GM12878 (cell line): ENCODE results near the gene NFATC2. TPM values are rescaled to one million over a fixed set of nuclear protein-coding genes. Genes with fewer than 3 reads are reported as not detected.

Experiments
- ATAC-seq: fragments of 200-7000 bp; cut with Tn5 transposase; 3 replicates; pipeline ENCODE4 v1.9.1; 2020; ENCODE audit warnings: mild to moderate bottlenecking, moderate library complexity
- BruUV-seq: library from RNA; stranded (reverse); fragments of 400-500 nt; replicated peaks from 2 replicates; lab custom pipeline; 2021; lab: Mats Ljungman, UMichigan
- CTCF ChIA-PET: fragments of 300-600 bp; sonication (Branson Sonifier 250); formaldehyde crosslinking; extraction: SDS; loops from one replicate; lab custom pipeline; 2021; ENCODE audit warnings: inconsistent platforms; lab: Yijun Ruan, JAX
- POLR2A ChIA-PET: fragments of 350-600 bp; formaldehyde crosslinking; extraction: SDS; loops from one replicate; lab custom pipeline; 2021; ENCODE audit warnings: inconsistent platforms; lab: Charles Lee
- RAD21 ChIA-PET: fragments of 300-600 bp; sonication (Branson Sonifier 250); formaldehyde crosslinking; loops from one replicate; lab custom pipeline; 2023; ENCODE audit warnings: antibody characterized with exemption; ENCODE audit not compliant: unreplicated experiment; lab: Charles Lee
- SMC1A ChIA-PET: fragments of 300-600 bp; sonication (Branson Sonifier 250); formaldehyde crosslinking; loops from one replicate; lab custom pipeline; 2023; ENCODE audit not compliant: unreplicated experiment, uncharacterized antibody; lab: Charles Lee
- DNase-seq: peaks from one replicate; pipeline ENCODE4 v3.0.0-alpha.2; 2011; ENCODE audit warnings: low read depth, low spot score
- FAIRE-seq: peaks from 3 replicates; lab custom pipeline; 2011; peaks lifted over from hg19 to GRCh38; lab: Jason Lieb, UNC
- H2AFZ ChIP-seq: 2 replicates; pipeline ENCODE4 v1.6.0; 2011; ENCODE audit warnings: low read depth, low read length, control low read depth; ENCODE audit not compliant: control insufficient read depth
- H3K27ac ChIP-seq: 2 replicates; pipeline ENCODE4 v1.5.1; 2011; ENCODE audit warnings: control low read depth; ENCODE audit not compliant: control insufficient read depth, insufficient read depth
- H3K27me3 ChIP-seq, 2 experiments: replicated peaks in 1 of 2; 2 replicates each; pipeline versions ENCODE4 v1.6.0 to v1.6.1; 2011; ENCODE audit warnings: low read length in 1 of 2; ENCODE audit not compliant: control insufficient read depth in 2 of 2, insufficient read depth in 2 of 2
- H3K36me3 ChIP-seq, 2 experiments: 2 replicates each; pipeline ENCODE4 v1.5.1; 2011; ENCODE audit warnings: low read length in 1 of 2; ENCODE audit not compliant: control insufficient read depth in 2 of 2, insufficient read depth in 2 of 2
- H3K4me1 ChIP-seq: 2 replicates; pipeline ENCODE4 v1.6.1; 2011; ENCODE audit warnings: mild to moderate bottlenecking, low read length, moderate library complexity, mixed read lengths; ENCODE audit not compliant: control insufficient read depth, insufficient read depth
- H3K4me2 ChIP-seq: 2 replicates; pipeline ENCODE4 v1.6.0; 2011; ENCODE audit warnings: control low read depth; ENCODE audit not compliant: control insufficient read depth, insufficient read depth
- H3K4me3 ChIP-seq: fragments of 200-600 bp; sonication (generic); 2 replicates; pipeline ENCODE4 v1.5.1; 2016
- H3K79me2 ChIP-seq: 2 replicates; pipeline ENCODE4 v1.6.0; 2011; ENCODE audit warnings: low read length; ENCODE audit not compliant: control insufficient read depth, insufficient read depth
- H3K9ac ChIP-seq: 2 replicates; pipeline ENCODE4 v1.8.0; 2011; ENCODE audit warnings: low read length, control low read depth, mixed read lengths; ENCODE audit not compliant: control insufficient read depth, insufficient read depth
- H3K9me3 ChIP-seq: replicated peaks from 3 replicates; pipeline ENCODE4 v1.5.1; 2011; ENCODE audit warnings: mild to moderate bottlenecking, low read length; ENCODE audit not compliant: control insufficient read depth, insufficient read depth
- H4K20me1 ChIP-seq: 2 replicates; pipeline ENCODE4 v1.6.0; 2011; ENCODE audit not compliant: control insufficient read depth, insufficient read depth
- CHD1 ChIP-seq: IDR thresholded peaks from 2 replicates; pipeline ENCODE4 v1.6.1; 2012; ENCODE audit warnings: low read depth, low read length, improper control_type of control experiment
- EED ChIP-seq: sonication (generic); IDR thresholded peaks from 2 replicates; pipeline ENCODE4 v1.6.1; 2016; ENCODE audit warnings: antibody characterized with exemption, low read depth
- IKZF2 ChIP-seq, 2 experiments: fragments of 450-650 bp; IDR thresholded peaks; 2 replicates each; pipeline ENCODE4 v1.6.1; 2017; ENCODE audit warnings: mild to moderate bottlenecking in 2 of 2, moderate library complexity in 2 of 2
- NFYB ChIP-seq: IDR thresholded peaks from 2 replicates; pipeline ENCODE4 v1.6.1; 2011; ENCODE audit warnings: low read depth, mild to moderate bottlenecking, low read length, improper control_type of control experiment, moderate library complexity; ENCODE audit not compliant: insufficient read depth
- POLR2AphosphoS5 ChIP-seq: IDR thresholded peaks from 2 replicates; pipeline ENCODE4 v1.6.1; 2011; ENCODE audit warnings: mild to moderate bottlenecking, low read length, inconsistent platforms
- SPI1 ChIP-seq: IDR thresholded peaks from 2 replicates; pipeline ENCODE4 v1.6.1; 2011; ENCODE audit warnings: low read depth, mild to moderate bottlenecking, low read length, moderate library complexity, borderline replicate concordance; ENCODE audit not compliant: insufficient read depth
- TBL1XR1 ChIP-seq: IDR thresholded peaks from 2 replicates; pipeline ENCODE4 v1.6.1; 2012; ENCODE audit warnings: low read depth, low read length, improper control_type of control experiment
- WRNIP1 ChIP-seq: IDR thresholded peaks from 2 replicates; pipeline ENCODE4 v1.6.1; 2011; ENCODE audit warnings: low read depth, low read length, improper control_type of control experiment, borderline replicate concordance
- WGBS: methylation state at CpG from one replicate; pipeline ENCODE4 v1.1.6; 2016; ENCODE audit warnings: low lambda C conversion rate; ENCODE audit not compliant: insufficient replicate concordance, insufficient coverage; ENCODE audit errors: missing lambda C conversion rate; 5-methylcytosine and 5-hydroxymethylcytosine counted together
- in situ Hi-C: fragments of 300-500 bp; cut with MboI; formaldehyde crosslinking; loops from 9 replicates; pipeline ENCODE4 v1.14.3; 2018; ENCODE audit warnings: mixed read lengths
- intact Hi-C: fragments of 100-400 bp; cut with micrococcal nuclease; formaldehyde crosslinking; loops from one replicate; pipeline ENCODE4 v1.14.2; 2022; ENCODE audit not compliant: unreplicated experiment
- polyA plus RNA-seq, 11 experiments: library from polyadenylated mRNA; depleted of rRNA in 4 of 11; unstranded in 6 of 11; stranded (reverse) in 5 of 11; fragments of >200 nt; fragmentation: Nextera tagmentation in 4 of 11; fragmentation: Illumina TruSeq in 1 of 11; extraction: Ambion mirVana in 4 of 11; extraction: Trizol in 1 of 11; gene quantifications; 1 replicate in 1 of 11; 2 replicates in 10 of 11; pipeline versions ENCODE4 v1.2.1 to v1.2.3, GENCODE V29; 2011 to 2016; ENCODE audit warnings: inconsistent platforms in 2 of 11, missing spikeins in 2 of 11, low read depth in 1 of 11
- total RNA-seq, 4 experiments: library from RNA; depleted of rRNA in 3 of 4; stranded (reverse); fragments of >200 nt in 3 of 4; fragmentation: Illumina TruSeq in 1 of 4; extraction: Trizol in 1 of 4; gene quantifications; 2 replicates each; pipeline versions ENCODE4 v1.2.1 to v1.2.3, GENCODE V29; 2013 to 2021
- TF ChIP-seq, protein P1 (sequence below): IDR thresholded peaks from 2 replicates; pipeline ENCODE4 v1.6.1; 2011; ENCODE audit warnings: low read depth, mild to moderate bottlenecking, low read length, moderate library complexity, borderline replicate concordance; ENCODE audit errors: extremely low read depth
- TF ChIP-seq, protein P2 (sequence below): IDR thresholded peaks from 2 replicates; pipeline ENCODE4 v1.6.1; 2011; ENCODE audit warnings: borderline replicate concordance, low read depth, mild to moderate bottlenecking, moderate library complexity, mixed read lengths, low read length; ENCODE audit not compliant: insufficient read depth; ENCODE audit errors: extremely low read length
- TF ChIP-seq, protein P3 (sequence below): IDR thresholded peaks from 2 replicates; pipeline ENCODE4 v1.6.1; 2011; ENCODE audit warnings: low read depth, low read length, improper control_type of control experiment, borderline replicate concordance

Gene NFATC2
- total and polyA plus RNA-seq, 10 of the 15 experiments (the other 5 are each of a cell fraction or from before 2014, with no cell fraction given) = 3.3 to 20.0 (median 7.3) TPM

DNA sequence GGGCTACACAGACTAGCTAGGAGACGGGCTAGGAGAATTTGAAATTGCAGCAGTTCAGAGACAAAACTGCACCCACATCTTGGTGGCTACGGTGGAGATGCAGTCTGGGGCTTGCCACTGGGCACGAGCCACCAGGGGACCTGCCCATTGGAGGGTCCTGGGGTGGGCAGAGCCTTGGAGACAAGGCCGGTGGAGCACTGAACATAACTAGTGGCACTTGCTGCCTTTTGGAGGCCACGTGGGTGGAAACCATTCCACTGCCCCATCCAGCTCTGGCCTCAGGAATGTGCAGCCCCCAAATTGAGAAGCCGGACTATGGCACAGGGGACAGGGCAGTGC, 113.4 kb downstream of the NFATC2 start (continued):
- TF ChIP-seq, protein P1, sequence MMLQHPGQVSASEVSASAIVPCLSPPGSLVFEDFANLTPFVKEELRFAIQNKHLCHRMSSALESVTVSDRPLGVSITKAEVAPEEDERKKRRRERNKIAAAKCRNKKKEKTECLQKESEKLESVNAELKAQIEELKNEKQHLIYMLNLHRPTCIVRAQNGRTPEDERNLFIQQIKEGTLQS = no peak
- no peak for TF ChIP-seq NFYB
- no peak for TF ChIP-seq IKZF2 (IDR thresholded peaks at IDR 0.05)
- TF ChIP-seq, protein P2, sequence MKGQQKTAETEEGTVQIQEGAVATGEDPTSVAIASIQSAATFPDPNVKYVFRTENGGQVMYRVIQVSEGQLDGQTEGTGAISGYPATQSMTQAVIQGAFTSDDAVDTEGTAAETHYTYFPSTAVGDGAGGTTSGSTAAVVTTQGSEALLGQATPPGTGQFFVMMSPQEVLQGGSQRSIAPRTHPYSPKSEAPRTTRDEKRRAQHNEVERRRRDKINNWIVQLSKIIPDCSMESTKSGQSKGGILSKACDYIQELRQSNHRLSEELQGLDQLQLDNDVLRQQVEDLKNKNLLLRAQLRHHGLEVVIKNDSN = no peak
- TF ChIP-seq, all 136 proteins: peak for 0

DNA sequence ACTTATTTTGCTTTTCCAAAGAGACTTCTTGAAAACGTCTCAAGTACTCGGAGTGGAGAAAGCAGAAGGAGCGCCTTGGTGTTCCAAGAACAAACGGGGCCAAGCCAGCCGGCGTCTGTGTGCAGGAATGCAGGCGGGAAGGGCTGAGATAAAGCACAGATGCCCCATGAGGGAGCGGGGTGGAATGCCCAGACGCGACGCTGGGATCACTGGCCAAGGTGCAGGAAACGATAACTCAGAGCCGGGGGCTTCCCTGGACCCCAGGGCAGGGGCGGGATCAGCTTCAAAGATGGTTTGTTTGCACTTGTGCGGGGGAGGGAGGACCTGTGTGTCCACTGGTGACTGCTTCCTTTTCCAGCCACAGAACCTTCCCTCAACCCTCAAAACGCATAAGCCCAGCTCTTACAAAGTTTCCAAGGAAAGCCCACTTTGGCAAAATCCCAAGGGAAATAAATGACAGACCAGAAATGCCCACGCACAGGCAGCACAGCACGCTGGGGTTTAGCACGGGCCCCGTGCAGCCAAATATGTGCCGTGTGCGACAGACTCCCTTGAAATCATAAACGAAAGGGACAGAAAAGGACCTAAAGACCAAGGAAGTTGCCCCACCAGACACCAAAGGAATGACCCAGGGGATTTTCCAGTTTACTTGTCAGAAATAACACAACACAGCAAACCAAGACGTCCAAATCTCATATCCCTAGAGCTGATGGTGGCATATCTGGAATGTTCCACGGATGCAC, 113.9 kb downstream of the NFATC2 start:
- CTCF ChIA-PET = no interaction called here
- peaks cover 23% of the 10 kb centered on the region for H3K4me1 ChIP-seq
- H3K79me2 ChIP-seq = no peaks in the 10 kb centered on the region
- SMC1A ChIA-PET = interaction anchor here (0.9 kb wide), 1 partner anchor 166 kb away, joined by 3 read pairs; no protein-coding TSS in a partner anchor
- H3K27ac ChIP-seq = no peak overlapping the region
- FAIRE-seq (no peak), ATAC-seq (no peak), DNase-seq (no peak)
- no peak overlapping the region for H2AFZ ChIP-seq
- no peaks in the 10 kb centered on the region for H3K9me3 ChIP-seq
- no peaks in the 10 kb centered on the region for H4K20me1 ChIP-seq
- RAD21 ChIA-PET = no interaction called here
- WGBS = 86% methylated on average over 25 of the region's 25 CpGs
- H3K9ac ChIP-seq = no peak overlapping the region
- H3K27me3 ChIP-seq = no peaks in the 10 kb centered on the region
- H3K4me3 ChIP-seq = no peak overlapping the region
- in situ Hi-C loops (no loop called here), intact Hi-C loops (no loop called here)
- peaks cover 17 to 22% of the 10 kb centered on the region in 2 experiments for H3K36me3 ChIP-seq
- TF ChIP-seq POLR2AphosphoS5 = no peak
- TF ChIP-seq CHD1 = no peak
- TF ChIP-seq WRNIP1 = no peak
- no peak for TF ChIP-seq EED
- TF ChIP-seq TBL1XR1 = no peak
- no peak for TF ChIP-seq SPI1
- TF ChIP-seq, protein P3, sequence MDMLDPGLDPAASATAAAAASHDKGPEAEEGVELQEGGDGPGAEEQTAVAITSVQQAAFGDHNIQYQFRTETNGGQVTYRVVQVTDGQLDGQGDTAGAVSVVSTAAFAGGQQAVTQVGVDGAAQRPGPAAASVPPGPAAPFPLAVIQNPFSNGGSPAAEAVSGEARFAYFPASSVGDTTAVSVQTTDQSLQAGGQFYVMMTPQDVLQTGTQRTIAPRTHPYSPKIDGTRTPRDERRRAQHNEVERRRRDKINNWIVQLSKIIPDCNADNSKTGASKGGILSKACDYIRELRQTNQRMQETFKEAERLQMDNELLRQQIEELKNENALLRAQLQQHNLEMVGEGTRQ = no peak
- BruUV-seq = no TSS peak
- no peak overlapping the region for H3K4me2 ChIP-seq
- POLR2A ChIA-PET = no interaction called here
